Astrocyte of the cerebellum (primary cell): ENCODE data around the gene COMMD4.
"Not testable (repeated sequence)": the region's sequence is repeated elsewhere in the genome, so short reads cannot be mapped to it uniquely, and the experiment has no call there.

Source experiments
- DNase-seq: peaks from one replicate; pipeline ENCODE4 v3.0.0-alpha.2; 2011; ENCODE audit warnings: low read depth
- H3K4me3 ChIP-seq: 2 replicates; pipeline ENCODE4 v1.5.1; 2011; ENCODE audit warnings: mild to moderate bottlenecking, low read depth, low read length, moderate library complexity
- in situ Hi-C: cut with HindIII; loops from 2 replicates; pipeline ENCODE4 v1.10.0; 2017; ENCODE audit warnings: low sequenced_read_pairs
- TF ChIP-seq, protein P1 (sequence below): IDR thresholded peaks from 2 replicates; pipeline ENCODE4 v1.5.1; 2012; ENCODE audit warnings: low read length, low read depth, moderate library complexity, mild to moderate bottlenecking; ENCODE audit errors: missing control alignments

Gene COMMD4

GRCh38 chr15:75325922-75326321 is 9.9 kb upstream of the COMMD4 start:
- no peak for DNase-seq
- in situ Hi-C loops: no loop called here
- TF ChIP-seq, protein P1, sequence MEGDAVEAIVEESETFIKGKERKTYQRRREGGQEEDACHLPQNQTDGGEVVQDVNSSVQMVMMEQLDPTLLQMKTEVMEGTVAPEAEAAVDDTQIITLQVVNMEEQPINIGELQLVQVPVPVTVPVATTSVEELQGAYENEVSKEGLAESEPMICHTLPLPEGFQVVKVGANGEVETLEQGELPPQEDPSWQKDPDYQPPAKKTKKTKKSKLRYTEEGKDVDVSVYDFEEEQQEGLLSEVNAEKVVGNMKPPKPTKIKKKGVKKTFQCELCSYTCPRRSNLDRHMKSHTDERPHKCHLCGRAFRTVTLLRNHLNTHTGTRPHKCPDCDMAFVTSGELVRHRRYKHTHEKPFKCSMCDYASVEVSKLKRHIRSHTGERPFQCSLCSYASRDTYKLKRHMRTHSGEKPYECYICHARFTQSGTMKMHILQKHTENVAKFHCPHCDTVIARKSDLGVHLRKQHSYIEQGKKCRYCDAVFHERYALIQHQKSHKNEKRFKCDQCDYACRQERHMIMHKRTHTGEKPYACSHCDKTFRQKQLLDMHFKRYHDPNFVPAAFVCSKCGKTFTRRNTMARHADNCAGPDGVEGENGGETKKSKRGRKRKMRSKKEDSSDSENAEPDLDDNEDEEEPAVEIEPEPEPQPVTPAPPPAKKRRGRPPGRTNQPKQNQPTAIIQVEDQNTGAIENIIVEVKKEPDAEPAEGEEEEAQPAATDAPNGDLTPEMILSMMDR: no peak
- no peak overlapping the region for H3K4me3 ChIP-seq

- DNase-seq: no peak
- in situ Hi-C loops: no loop called here
- TF ChIP-seq, protein P1: no peak
- no peak overlapping the region for H3K4me3 ChIP-seq
These were observed 8.9 kb upstream of the COMMD4 start for GRCh38 chr15:75327005-75327404.

GRCh38 chr15:75327491-75327890 is 8.4 kb upstream of the COMMD4 start:
- TF ChIP-seq, protein P1: no peak
- DNase-seq: no peak
- in situ Hi-C loops: no loop called here
- no peak overlapping the region for H3K4me3 ChIP-seq

DNA sequence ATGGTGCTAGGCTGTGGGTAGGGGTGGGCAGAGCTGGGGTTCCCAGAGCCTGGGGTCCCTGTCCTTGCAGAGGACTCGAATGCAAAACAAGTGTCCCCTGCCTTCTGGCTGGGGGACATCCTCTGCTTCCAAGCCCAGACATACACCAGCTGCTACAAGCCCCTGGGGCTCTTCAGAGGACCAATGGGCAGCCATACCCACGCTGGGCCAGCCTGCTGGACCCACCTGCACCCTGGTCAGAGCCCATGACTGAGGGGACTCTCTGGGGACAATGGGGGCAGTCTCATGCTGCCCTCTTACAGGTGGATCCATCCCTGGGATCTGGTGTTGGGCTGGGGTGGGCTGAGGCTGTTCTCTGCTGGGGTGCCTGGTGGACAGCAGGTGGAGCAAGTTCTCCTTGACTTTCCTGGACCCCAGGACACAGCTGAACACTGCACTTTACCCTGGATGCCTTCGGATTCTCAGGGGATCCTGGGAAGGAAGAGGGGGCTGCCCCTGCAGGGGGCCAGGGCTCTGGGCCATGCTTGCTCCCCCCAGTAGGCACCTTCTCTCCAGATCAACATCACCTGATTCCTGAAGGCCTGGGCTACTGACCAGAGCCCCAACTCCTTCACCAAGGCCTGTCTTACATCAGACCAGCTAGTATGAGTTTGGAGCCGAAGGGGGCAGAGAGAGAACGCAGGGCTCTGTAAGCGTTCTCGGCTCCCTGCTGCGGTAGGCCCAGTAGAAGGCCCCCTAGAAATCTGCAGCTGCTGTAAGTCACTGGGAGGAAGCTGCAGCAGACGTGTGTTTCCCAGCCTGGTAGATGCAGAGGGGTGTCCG is 7.2 kb upstream of the COMMD4 start:
- no peak overlapping the region for H3K4me3 ChIP-seq
- in situ Hi-C loops: no loop called here
- TF ChIP-seq, protein P1: no peak
- DNase-seq: no peak

DNA sequence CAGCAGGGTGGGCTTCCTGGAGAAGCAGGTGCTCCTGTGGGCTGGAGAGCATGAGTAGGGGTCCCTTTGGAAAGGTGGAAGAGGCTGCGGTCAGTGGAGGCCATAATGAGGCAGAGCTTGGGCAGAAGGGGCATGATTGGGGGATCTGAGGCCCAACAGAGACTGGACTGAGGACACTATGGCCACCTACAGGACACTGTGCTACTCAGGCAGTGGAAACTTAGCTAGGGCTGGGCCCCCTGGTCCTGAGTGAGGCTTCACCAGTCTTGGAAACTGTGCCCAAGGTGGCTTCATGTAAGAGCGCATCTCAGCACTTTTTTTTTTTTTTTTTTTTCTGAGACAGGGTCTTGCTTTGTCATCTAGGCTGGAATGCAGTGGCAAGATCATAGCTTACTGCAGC is 6.3 kb upstream of the COMMD4 start:
- no peak for DNase-seq
- in situ Hi-C loops: no loop called here
- TF ChIP-seq, protein P1: no peak
- H3K4me3 ChIP-seq: no peak overlapping the region

DNA sequence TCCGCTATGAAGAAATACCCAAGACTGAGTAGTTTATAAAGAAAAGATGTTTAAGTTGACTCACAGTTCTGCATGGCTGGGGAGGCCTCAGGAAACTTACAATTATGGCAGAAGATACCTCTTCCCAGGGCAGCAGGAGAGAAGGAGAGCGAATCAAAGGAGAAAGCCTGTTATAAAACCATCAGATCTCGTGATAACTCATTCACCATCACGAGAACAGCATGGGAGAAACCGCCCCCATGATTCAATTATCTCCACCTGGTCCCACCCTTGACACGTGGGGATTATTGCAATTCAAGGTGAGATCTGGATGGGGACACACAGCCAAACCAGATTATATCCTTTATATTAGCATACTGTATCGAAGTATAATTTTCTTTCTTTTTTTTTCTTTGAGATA is 3.8 kb upstream of the COMMD4 start:
- in situ Hi-C loops, DNase-seq: not testable (repeated sequence)

DNA sequence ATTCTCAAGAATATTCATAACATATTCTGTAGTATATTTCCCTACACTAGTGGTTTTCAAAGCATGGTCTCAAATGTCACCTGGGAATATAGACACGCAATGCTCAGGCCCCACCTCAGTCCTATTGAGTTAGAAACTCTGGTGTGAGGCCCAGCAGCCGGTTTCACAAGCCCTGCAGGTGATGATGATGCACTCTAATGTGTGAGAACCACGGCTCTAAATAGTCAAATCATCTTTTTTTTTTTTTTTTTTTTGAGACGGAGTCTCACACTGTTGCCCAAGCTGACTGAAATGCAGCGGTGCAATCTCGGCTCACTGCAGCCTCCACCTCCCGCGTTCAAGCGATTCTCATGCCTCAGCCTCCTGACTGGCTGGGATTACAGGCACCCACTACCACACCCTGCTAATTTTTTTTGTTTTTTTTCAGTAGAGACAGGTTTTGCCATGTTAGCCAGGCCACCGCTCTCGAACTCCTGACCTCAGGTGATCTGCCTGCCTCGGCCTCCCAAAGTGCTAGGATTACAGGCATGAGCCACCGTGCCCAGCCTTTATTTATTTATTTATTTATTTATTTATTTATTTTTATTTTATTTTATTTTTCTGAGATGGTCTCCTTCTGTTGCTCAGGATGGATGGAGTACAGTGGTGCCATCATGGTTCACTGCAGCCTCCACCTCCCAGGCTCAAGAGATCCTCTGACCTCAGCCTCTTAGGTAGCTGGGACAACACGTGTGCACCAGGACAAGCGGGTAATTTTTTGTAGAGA is 2.0 kb upstream of the COMMD4 start:
- H3K4me3 ChIP-seq, in situ Hi-C loops, DNase-seq: not testable (repeated sequence)

More for the DNA sequence above, 3.8 kb upstream of the COMMD4 start:
- H3K4me3 ChIP-seq: not testable (repeated sequence)
